Fibroblast of lung (primary cell): ENCODE data around the gene ARFRP1. TPM values are rescaled to one million over a fixed set of nuclear protein-coding genes. Genes with fewer than 3 reads are reported as not detected.
A peak's percentile ranks its signal among the peaks of the same experiment; 100 is the strongest.

Source experiments
- DNase-seq, 2 donors: peaks; one replicate each; pipeline versions ENCODE4 v3.0.0 to v3.0.0-alpha.2; 2010; ENCODE audit warnings: low read depth in 2 of 2
- H2AFZ ChIP-seq: 2 replicates; pipeline ENCODE4 v1.5.1; 2012; ENCODE audit warnings: low read length, control low read depth, inconsistent platforms
- H3K27ac ChIP-seq: 2 replicates; pipeline ENCODE4 v1.5.1; 2011; ENCODE audit warnings: low read length, control low read depth; ENCODE audit not compliant: insufficient read depth
- H3K27me3 ChIP-seq: 2 replicates; pipeline ENCODE4 v1.5.1; 2011; ENCODE audit warnings: mild to moderate bottlenecking, low read length; ENCODE audit not compliant: control insufficient read depth, insufficient read depth
- H3K36me3 ChIP-seq: 2 replicates; pipeline ENCODE4 v1.5.1; 2011; ENCODE audit warnings: low read length; ENCODE audit not compliant: control insufficient read depth, insufficient read depth
- H3K4me1 ChIP-seq: 2 replicates; pipeline ENCODE4 v1.5.1; 2011; ENCODE audit warnings: low read length; ENCODE audit not compliant: control insufficient read depth, insufficient read depth; ENCODE audit errors: extremely low read depth
- H3K4me2 ChIP-seq: 2 replicates; pipeline ENCODE4 v1.5.1; 2011; ENCODE audit warnings: low read length, control low read depth; ENCODE audit not compliant: insufficient read depth; ENCODE audit errors: extremely low read depth
- H3K4me3 ChIP-seq, 4 experiments: fragments of 200-600 bp in 1 of 4; sonication (generic) in 1 of 4; replicated peaks in 1 of 4; 2 replicates each; pipeline ENCODE4 v1.5.1; 2011 to 2016; ENCODE audit warnings: low read length in 4 of 4, low read depth in 3 of 4, mild to moderate bottlenecking in 3 of 4, control low read depth in 2 of 4, inconsistent platforms in 1 of 4, mixed read lengths in 1 of 4; ENCODE audit not compliant: insufficient read depth in 1 of 4; ENCODE audit errors: control extremely low read depth in 1 of 4
- H3K79me2 ChIP-seq: 2 replicates; pipeline ENCODE4 v1.5.1; 2012; ENCODE audit warnings: mild to moderate bottlenecking, low read length, inconsistent platforms; ENCODE audit not compliant: control insufficient read depth, insufficient read depth
- H3K9ac ChIP-seq: 2 replicates; pipeline ENCODE4 v1.5.1; 2011; ENCODE audit warnings: mild to moderate bottlenecking, low read length, control low read depth; ENCODE audit not compliant: insufficient read depth
- H3K9me3 ChIP-seq: 2 replicates; pipeline ENCODE4 v1.5.1; 2012; ENCODE audit warnings: low read depth, low read length; ENCODE audit not compliant: control insufficient read depth, insufficient read depth
- H4K20me1 ChIP-seq: 2 replicates; pipeline ENCODE4 v1.5.1; 2011; ENCODE audit warnings: low read length; ENCODE audit not compliant: control insufficient read depth, insufficient read depth; ENCODE audit errors: extremely low read depth
- CTCF ChIP-seq, 2 donors: IDR thresholded peaks in 1 of 2; conservative IDR thresholded peaks in 1 of 2; 1 replicate in 1 of 2; 2 replicates in 1 of 2; pipeline ENCODE4 v1.5.1; 2011 to 2012; ENCODE audit warnings: low read length in 2 of 2, control low read depth in 1 of 2, inconsistent platforms in 1 of 2, low read depth in 1 of 2, mild to moderate bottlenecking in 1 of 2
- EZH2 ChIP-seq: IDR thresholded peaks from 2 replicates; pipeline ENCODE4 v1.5.1; 2012; ENCODE audit warnings: low read length, control low read depth, mild to moderate bottlenecking; ENCODE audit errors: missing control alignments
- polyA plus RNA-seq, 2 donors: library from polyadenylated mRNA; depleted of rRNA in 1 of 2; stranded (reverse) in 1 of 2; unstranded in 1 of 2; fragments of >200 nt; gene quantifications; 2 replicates each; pipeline ENCODE4 v1.2.1, GENCODE V29; 2011 to 2012; ENCODE audit warnings: missing spikeins in 1 of 2
- total RNA-seq: library from RNA; depleted of rRNA; stranded (reverse); fragments of >200 nt; gene quantifications from 2 replicates; pipeline ENCODE4 v1.2.1, GENCODE V29; 2014

ARFRP1 gene
- total and polyA plus RNA-seq, 2 donors (not counting 1 experiment from before 2014, with no cell fraction given), result 34.6 to 35.0 TPM

- Histone ChIP-seq H3K4me3 (no peak overlapping the region), H3K27ac (peak overlapping the region; percentile 34), H3K4me2 (no peak overlapping the region), H3K9me3 (no peaks in the 10 kb centered on the region), H3K27me3 (no peaks in the 10 kb centered on the region), H2AFZ (no peak overlapping the region), H3K4me1 (peaks cover 31% of the 10 kb centered on the region), H3K36me3 (peaks cover 43% of the 10 kb centered on the region), H4K20me1 (no peaks in the 10 kb centered on the region), H3K79me2 (peaks cover 22% of the 10 kb centered on the region), H3K9ac (no peak overlapping the region)
- DNase-seq, result no peak
- no peak for TF ChIP-seq EZH2
- TF ChIP-seq CTCF (conservative IDR thresholded peaks at IDR 0.05 in 1 of 2, IDR thresholded peaks at IDR 0.05 in 1 of 2; ENCODE audit: low read depth in 1 of 2, low read length in 2 of 2), result no peak
Observed at GRCh38 chr20:63701329-63702035, 6.3 kb downstream of the ARFRP1 start.

DNA sequence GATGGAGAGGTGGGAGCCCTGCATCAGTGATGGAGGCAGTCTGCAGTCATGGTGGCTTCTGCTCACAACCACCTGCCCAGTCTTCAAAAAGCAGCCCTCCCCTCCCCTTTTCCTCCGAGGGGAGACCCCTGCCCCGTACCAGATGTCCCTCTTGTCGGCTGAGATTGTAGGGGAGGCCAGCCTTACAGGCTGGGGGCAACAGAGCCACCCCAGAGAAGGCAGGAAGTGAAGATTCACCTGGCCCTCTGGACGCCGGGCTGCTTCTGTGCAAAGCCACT is 6.8 kb downstream of the ARFRP1 start:
- TF ChIP-seq EZH2, result no peak
- no peak for TF ChIP-seq CTCF (conservative IDR thresholded peaks at IDR 0.05 in 1 of 2, IDR thresholded peaks at IDR 0.05 in 1 of 2; ENCODE audit: low read depth in 1 of 2, low read length in 2 of 2)
- Histone ChIP-seq H3K9ac (no peak overlapping the region), H3K4me2 (no peak overlapping the region), H2AFZ (no peak overlapping the region), H3K27ac (peak overlapping the region; percentile 34), H3K36me3 (peaks cover 40% of the 10 kb centered on the region), H3K4me3 (no peak overlapping the region), H3K4me1 (peaks cover 28% of the 10 kb centered on the region), H3K9me3 (no peaks in the 10 kb centered on the region), H4K20me1 (no peaks in the 10 kb centered on the region), H3K27me3 (no peaks in the 10 kb centered on the region), H3K79me2 (peaks cover 17% of the 10 kb centered on the region)
- no peak for DNase-seq

GRCh38 chr20:63700199-63701050 is 7.4 kb downstream of the ARFRP1 start:
- H3K36me3 ChIP-seq, result peaks cover 36% of the 10 kb centered on the region
- no peaks in the 10 kb centered on the region for H4K20me1 ChIP-seq
- no peak overlapping the region for H2AFZ ChIP-seq
- H3K9me3 ChIP-seq, result no peaks in the 10 kb centered on the region
- H3K79me2 ChIP-seq, result peaks cover 12% of the 10 kb centered on the region
- peak overlapping the region; percentile 93 for H3K27ac ChIP-seq
- no peaks in the 10 kb centered on the region for H3K27me3 ChIP-seq
- H3K4me2 ChIP-seq, result no peak overlapping the region
- H3K9ac ChIP-seq, result no peak overlapping the region
- no peak for DNase-seq
- H3K4me1 ChIP-seq, result peaks cover 28% of the 10 kb centered on the region
- no peak overlapping the region for H3K4me3 ChIP-seq
- no peak for TF ChIP-seq EZH2
- TF ChIP-seq CTCF (conservative IDR thresholded peaks at IDR 0.05 in 1 of 2, IDR thresholded peaks at IDR 0.05 in 1 of 2; ENCODE audit: low read depth in 1 of 2, low read length in 2 of 2), result no peak
